NCI-H2081 (cell line): Measurements from ENCODE around the gene NPB.

Experiments used
- DNase-seq, 2 experiments: peaks; one replicate each; lab custom pipeline; 2025; lab: John Stamatoyannopoulos, UW

NPB gene

GRCh38 chr17:81869221-81870130 lies 32.6 kb upstream of the NPB start:
- DNase-seq = peak; percentile 30 to 41

GRCh38 chr17:81870131-81870980 lies 31.7 kb upstream of the NPB start:
- DNase-seq = peak; percentile 28 to 53

DNA sequence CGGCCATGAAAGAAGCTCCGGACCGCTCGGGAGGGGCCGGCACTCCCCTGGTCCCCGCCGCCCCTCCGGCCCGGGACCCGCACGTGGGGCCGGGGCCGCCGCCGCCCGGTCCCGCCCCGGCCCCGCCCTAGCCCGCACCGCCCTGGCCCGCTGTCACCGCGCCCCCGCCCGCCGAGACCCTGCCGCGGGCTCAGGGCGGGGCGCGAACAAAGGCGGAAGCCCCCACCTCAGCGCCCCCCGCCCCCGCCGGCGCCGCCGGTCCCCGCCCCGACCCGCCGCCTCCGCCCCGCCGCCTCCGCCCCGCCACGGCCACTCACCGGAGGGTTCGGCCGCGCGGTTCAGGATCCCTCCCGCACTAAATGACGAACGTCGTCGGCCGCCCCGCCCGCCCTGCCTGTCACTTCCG lies 31.1 kb upstream of the NPB start, which contains the start of gene ARHGDIA:
Gene ARHGDIA, minus strand, starts transcription at position 357 of the 406 bp plus-strand sequence. CDS start 1,407 bp downstream, outside the sequence.
- DNase-seq = no peak

GRCh38 chr17:81871387-81872230 lies 30.4 kb upstream of the NPB start:
- peak; percentile 92 to 94 for DNase-seq

- DNase-seq = no peak
Measured at GRCh38 chr17:81877569-81877968, 24.5 kb upstream of the NPB start.

GRCh38 chr17:81878294-81878693 lies 23.7 kb upstream of the NPB start:
- no peak for DNase-seq

GRCh38 chr17:81879121-81879520 lies 22.9 kb upstream of the NPB start:
- DNase-seq = no peak

GRCh38 chr17:81884520-81884919 lies 17.5 kb upstream of the NPB start:
- DNase-seq = no peak

GRCh38 chr17:81884968-81885367 lies 17.1 kb upstream of the NPB start:
- no peak for DNase-seq

DNA sequence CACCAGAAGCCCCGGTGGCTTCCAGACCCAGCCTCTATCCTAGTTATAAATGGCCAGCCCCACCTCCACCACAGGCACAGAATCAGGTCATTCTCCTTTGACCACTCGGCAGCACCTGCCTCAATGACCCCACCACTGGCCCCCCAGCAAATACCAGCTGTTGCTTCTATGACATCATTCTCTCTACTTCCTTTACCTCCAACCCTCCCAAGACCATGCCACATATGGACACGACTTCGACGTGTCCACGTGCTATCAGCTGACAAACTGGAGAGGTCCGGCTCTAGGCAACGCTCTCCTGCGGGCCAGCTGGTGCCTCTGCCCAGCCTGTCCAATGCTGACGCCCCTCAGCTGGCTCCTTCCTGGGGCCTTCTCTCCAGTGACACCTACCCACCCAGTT lies 16.6 kb upstream of the NPB start:
- DNase-seq = no peak

- DNase-seq = no peak
Measured at GRCh38 chr17:81885869-81886548, 16.0 kb upstream of the NPB start.

- no peak for DNase-seq
Measured at GRCh38 chr17:81888105-81888987, 13.7 kb upstream of the NPB start.

DNA sequence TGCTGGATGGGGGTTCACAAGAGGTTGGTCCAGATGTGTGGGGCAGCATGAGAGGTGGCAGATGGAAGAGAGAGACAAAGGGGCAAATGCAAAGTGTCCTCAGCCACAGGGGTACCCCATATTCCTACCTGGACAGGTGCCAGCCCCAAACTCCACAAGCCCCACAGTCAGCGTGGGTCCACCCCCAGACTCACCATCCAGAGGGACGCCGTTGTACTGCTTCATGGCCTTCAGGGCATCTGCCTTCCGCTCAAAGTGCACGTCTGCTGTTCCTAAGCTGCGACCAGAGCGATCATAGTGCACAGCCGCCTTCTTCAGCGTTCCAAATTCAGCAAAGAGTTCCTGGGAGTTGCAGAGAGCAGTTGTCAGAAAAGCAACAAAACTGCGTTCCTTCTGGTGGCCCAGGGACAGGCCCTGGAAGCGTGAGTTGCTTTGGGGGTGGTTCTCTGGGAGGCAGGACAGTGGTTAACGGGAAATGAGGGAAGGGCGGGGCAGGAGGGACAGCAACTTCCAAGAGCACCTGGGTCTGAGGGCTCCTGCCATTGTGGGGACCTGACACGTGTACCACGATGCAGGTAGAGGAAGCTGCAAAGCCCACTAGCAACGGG lies 12.9 kb upstream of the NPB start:
- no peak for DNase-seq

- DNase-seq = no peak
Measured at GRCh38 chr17:81889602-81890001, 12.4 kb upstream of the NPB start.

DNA sequence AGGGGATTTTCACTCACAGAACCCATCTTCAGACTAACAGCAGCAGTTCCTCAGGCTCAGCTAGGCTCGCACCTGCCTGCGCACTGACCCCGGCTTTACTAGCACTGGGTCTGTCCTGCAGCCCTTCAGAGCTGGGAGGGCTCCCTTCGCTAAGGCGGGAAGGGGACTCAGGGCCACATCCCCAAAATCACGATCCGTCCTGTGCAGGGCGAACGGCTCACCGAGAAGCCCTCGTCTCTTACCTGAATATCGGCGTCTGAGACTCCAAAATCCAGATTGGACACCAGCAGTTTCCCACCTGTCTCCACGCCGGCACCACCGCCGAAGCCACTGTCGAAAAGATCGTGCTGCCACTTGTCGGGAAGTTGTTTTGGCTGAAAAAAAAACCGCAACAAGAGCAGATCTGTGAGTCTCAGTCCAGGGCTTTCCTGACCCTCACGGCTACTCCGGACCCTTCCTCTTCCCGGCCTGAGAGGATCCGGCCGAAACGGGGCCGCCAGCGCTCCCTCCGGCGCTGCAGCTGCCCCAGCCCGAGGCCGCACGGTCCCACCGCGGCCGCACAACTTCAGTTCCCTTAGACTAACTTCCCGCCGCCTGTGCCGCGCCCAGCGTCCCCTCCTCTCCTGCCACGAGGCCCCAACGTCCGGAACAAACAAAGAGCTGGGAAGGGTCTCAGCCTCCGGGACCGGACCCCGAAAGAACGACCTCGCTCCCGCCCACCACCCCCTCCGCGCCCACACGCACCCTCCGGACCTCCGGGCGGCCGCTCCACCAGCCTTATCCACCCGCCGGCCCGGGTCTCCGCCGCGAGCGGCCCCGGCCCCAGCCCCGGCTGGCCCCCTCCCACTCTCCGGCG lies 11.4 kb upstream of the NPB start:
- DNase-seq = no peak

DNA sequence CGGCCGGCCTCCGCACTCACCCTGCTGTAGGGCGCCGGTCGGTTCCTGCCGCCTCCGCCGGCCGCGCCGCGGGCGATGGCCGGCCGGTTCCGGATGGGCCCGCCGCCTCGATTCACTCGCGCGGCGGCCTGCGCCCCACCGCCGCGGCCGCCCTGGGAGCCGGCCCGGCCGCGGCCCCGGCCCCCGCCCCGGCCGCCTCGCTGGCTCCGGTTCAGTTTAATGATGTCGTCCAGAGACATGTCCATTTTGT lies 10.8 kb upstream of the NPB start:
- DNase-seq = no peak

DNA sequence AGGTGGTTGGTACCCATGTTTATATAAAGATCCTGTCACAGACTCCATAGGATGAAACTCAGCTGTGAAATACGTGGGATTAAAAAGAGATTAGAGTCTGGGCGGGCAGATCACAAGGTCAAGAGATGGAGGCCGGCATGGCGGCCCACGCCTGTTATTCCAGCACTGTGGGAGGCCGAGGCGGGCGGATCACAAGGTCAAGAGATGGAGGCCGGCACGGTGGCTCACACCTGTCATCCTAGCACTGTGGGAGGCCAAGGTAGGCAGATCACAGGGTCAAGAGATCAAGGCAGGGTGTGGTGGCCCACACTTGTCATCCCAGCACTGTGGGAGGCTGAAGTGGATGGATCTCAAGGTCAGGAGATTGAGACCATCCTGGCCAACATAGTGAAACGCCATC lies 6.6 kb upstream of the NPB start:
- no peak for DNase-seq

- DNase-seq = no peak
Measured at GRCh38 chr17:81898029-81898866, 3.8 kb upstream of the NPB start.
